KBM-7 (cell line): ENCODE data around the gene MAGEA9B.
"Not testable (repeated sequence)": the region's sequence is repeated elsewhere in the genome, so short reads cannot be mapped to it uniquely, and the experiment has no call there.

Source experiments
- DNase-seq: peaks from one replicate; pipeline ENCODE4 v3.0.0-alpha.2; 2015
- in situ Hi-C: fragments of 300-500 bp; cut with MboI; formaldehyde crosslinking; loops from 2 replicates; pipeline ENCODE4 v1.14.3; 2020; ENCODE audit warnings: low sequenced_read_pairs, low pct_unique_long_range_greater_than_20kb, mixed read lengths

The MAGEA9B gene

GRCh38 chrX:149541521-149542047, 45.7 kb downstream of the MAGEA9B start:
- in situ Hi-C loops: no loop called here
- no peak for DNase-seq

DNA sequence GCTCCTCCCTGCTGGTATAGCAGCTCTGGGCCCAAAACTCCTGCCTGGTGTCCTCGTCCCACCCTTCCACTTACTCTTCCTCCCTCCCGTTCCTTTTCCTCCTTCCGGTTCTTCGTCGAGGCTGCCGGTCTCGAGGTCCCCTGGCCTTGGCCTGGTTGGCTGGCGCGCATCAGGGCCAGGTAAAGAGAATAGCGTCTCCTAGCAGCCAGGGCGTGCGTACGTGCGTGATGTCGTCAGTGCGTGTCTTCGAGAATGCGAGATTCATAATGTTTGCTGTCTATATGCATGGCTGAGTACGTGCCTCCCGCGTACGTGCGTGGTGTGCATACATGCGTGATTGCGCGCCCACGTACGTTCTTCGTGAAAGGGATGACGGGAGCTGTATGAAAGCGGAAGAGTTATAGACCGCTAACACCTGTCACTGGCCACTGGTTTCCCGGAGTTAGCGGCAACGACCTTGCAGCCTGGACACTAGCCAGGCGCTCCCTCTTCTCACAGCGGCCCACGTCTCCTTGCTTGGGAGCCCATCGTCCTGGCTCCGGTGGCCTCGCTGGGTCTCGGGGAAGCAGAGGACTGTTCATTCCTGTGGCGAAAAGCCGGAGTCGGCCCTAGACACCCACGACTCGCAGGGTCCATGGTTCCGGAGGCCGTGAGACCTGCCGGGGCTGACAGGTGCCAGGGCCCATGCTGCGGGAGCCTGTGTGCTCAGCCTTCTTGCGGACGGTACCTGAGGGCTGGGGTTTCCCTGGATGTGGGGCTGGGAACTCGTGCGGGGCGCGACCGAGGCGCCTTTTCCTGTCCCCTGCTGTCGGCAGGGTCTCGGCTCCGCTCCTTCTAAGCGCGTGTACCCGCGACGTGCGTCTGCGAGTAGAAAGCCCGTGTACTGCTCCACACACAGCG, 46.4 kb downstream of the MAGEA9B start, which contains the start of gene EOLA1:
TSS of gene EOLA1 (plus strand) at position 392 of the 900 bp plus-strand sequence. CDS start 4,619 bp downstream, outside the sequence.
- in situ Hi-C loops: no loop called here
- DNase-seq: peak; percentile 99

GRCh38 chrX:149540131-149540620, 47.1 kb downstream of the MAGEA9B start:
- DNase-seq: no peak
- in situ Hi-C loops: no loop called here

DNA sequence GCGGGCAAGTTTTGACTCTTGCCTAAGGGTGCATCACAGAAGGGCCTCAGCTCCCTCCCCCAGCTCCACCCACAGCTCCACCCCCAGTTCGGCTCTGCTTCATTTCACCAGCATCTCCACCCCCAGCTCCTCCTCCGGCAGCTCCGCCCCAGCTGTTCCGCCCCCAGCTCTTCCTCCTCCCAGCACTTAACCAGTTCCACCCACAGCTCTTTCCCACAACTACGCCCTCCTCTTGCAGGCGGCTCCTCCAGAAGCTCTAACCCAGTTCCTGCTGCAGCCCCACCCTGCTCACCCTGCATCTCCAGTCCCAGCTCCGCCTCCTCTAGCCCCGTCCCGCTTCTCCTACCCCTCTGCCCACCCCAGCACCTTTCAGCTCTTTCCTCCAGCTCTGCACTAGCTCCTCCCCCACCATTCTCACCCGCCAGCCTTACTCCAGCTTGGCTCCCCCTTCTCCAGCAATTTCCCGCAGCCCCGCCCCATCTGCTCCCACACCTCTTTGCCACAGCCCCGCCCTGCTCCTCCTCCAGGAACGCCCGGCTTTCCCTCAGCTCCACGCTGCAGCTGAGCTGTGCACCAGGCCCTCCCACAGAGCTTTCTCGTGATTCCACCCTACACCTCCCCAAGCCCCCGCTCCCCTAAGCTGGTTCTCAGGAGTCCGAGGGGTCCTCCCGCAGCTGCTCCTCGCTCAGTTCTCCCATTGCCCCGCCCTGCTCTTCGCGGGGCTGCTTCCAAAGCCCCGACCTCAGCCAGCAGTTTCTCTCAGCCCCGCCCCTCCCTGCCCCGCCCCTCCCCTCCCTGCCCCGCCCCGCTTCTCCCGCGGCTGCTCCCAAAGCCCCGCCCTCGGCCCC, 47.8 kb downstream of the MAGEA9B start:
- DNase-seq: peak; percentile 100
- in situ Hi-C loops: no loop called here

- DNase-seq, in situ Hi-C loops: not testable (repeated sequence)
Observed at GRCh38 chrX:149537474-149537873, 49.8 kb downstream of the MAGEA9B start.

- in situ Hi-C loops, DNase-seq: not testable (repeated sequence)
Observed at GRCh38 chrX:149534926-149535602, 52.2 kb downstream of the MAGEA9B start.

DNA sequence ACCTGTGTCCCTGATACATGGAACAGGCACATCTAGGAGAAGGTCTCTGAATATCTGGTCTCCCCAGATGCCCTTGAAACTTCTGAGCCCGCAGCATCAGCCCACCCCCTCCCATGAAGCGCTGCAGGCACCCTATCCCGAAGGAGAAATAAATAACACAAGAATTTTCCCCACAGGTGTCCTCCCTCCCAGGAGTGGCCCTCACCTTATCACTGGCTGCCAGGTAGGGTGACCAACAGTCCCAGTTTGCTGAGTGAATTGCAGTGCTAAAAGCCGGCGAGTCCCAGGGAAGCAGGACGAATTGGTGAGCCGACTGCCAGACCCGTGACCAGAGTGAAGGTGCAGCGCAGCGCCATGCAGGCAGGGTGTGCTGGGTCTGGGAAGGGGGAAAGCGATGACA, 53.3 kb downstream of the MAGEA9B start:
- DNase-seq, in situ Hi-C loops: not testable (repeated sequence)

- DNase-seq, in situ Hi-C loops: not testable (repeated sequence)
Observed at GRCh38 chrX:149532868-149533267, 54.4 kb downstream of the MAGEA9B start.
